ENCODE measurements around the gene DNAH3. TPM values are rescaled to one million over a fixed set of nuclear protein-coding genes. Genes with fewer than 3 reads are reported as not detected.
"Not testable (repeated sequence)": the region's sequence is repeated elsewhere in the genome, so short reads cannot be mapped to it uniquely, and the experiment has no call there.

DNAH3 gene
- total and polyA plus RNA-seq, 3 donors from 2014 or later, result 11.7 to 21.2 (median 19.9) TPM

DNA sequence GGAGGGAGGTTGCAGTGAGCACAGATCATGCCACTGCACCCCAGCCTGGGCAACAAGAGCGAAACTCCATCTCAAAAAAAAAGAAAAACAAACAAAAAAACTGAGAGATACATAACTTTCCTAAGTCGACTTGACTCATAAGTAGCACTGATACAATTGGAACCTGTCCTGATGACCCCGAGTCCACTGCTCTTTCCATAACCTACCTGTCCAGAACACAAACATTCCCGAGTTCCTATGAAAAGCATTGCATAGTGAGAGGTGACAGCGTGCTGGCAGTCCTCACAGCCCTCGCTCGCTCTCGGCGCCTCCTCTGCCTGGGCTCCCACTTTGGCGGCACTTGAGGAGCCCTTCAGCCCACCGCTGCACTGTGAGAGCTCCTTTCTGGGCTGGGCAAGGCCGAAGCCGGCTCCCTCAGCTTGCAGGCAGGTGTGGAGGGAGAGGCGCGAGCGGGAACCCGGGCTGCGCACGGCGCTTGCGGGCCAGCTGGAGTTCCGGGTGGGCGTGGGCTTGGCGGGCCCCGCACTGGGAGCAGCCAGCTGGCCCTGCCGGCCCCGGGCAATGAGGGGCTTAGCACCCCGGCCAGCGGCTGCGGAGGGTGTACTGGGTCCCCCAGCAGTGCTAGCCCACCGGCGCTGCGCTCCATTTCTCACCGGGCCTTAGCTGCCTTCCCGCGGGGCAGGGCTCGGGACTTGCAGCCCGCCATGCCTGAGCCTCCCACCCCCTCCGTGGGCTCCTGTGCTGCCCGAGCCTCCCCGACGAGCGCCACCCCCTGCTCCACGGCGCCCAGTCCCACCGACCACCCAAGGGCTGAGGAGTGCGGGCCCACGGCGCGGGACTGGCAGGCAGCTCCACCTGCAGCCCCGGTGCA lies 1.7 kb upstream of the DNAH3 start:
- H3K36me3 ChIP-seq (ENCODE audit: low read depth, missing control alignments); DNase-seq; H3K27ac ChIP-seq; H3K9me3 ChIP-seq; H3K27me3 ChIP-seq; H3K4me1 ChIP-seq: not testable (repeated sequence)
- intact Hi-C loops (cut with DNase I; ENCODE audit: low total_unique reads), result loop anchor here (10.0 kb wide), 1 partner anchor 152 kb away; no protein-coding TSS in a partner anchor
- H3K4me3 ChIP-seq, result peak overlapping the region; percentile 15 to 43
- WGBS, 2 donors, result 62 to 77% methylated on average over 14 to 51 of the region's 51 CpGs

DNA sequence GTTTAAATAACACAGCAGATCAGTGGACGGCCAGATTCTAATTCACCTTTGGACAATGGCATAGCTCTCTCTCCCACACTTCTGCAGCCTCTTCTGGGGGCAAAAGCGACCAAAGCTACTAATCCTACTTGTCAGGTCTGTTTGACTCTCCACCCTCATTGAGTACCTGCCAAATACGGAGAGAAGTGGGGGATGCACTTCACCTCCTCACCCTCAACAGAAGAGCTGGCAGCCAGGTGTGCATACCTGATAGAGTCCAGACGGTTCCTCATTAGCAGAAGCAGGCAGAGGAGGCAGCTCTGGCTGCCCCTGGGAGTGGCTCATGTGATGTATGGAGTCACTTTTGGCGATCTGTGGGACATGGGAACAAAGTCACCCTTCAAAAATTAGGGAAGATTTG lies 4.9 kb downstream of the DNAH3 start:
- Histone ChIP-seq H3K4me1 (no peaks in the 10 kb centered on the region), H3K4me3 (no peak overlapping the region), H3K27me3 (no peaks in the 10 kb centered on the region), H3K36me3 (ENCODE audit: low read depth, missing control alignments) (no peaks in the 10 kb centered on the region), H3K27ac (no peak overlapping the region), H3K9me3 (no peaks in the 10 kb centered on the region)
- WGBS, 2 donors, result 61 to 66% methylated on average over 5 of the region's 5 CpGs
- no peak for DNase-seq
- intact Hi-C loops (cut with DNase I; ENCODE audit: low total_unique reads), result no loop called here
- TF ChIP-seq POLR2A (IDR thresholded peaks at IDR 0.05), result no peak
- TF ChIP-seq, protein P1, sequence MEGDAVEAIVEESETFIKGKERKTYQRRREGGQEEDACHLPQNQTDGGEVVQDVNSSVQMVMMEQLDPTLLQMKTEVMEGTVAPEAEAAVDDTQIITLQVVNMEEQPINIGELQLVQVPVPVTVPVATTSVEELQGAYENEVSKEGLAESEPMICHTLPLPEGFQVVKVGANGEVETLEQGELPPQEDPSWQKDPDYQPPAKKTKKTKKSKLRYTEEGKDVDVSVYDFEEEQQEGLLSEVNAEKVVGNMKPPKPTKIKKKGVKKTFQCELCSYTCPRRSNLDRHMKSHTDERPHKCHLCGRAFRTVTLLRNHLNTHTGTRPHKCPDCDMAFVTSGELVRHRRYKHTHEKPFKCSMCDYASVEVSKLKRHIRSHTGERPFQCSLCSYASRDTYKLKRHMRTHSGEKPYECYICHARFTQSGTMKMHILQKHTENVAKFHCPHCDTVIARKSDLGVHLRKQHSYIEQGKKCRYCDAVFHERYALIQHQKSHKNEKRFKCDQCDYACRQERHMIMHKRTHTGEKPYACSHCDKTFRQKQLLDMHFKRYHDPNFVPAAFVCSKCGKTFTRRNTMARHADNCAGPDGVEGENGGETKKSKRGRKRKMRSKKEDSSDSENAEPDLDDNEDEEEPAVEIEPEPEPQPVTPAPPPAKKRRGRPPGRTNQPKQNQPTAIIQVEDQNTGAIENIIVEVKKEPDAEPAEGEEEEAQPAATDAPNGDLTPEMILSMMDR (IDR thresholded peaks at IDR 0.05), result no peak

DNA sequence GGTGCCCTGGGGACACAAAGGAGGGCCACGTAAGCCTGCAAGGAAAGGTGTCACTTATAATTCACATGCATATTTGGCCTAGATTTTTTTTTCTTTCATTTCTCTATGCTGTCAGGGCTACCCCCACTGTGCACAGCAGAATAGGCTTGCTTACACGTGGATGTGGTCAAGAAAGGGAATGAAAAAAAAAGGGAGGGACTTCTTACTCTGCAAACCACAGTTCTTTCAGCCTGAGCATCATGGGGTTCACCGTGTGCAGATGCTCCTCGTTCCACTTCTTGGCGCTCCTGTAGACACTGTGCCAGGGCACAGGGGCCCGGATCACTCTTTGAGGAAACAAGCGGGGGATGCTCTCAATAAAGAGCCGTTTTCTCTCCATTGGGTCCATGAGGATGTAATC lies 16.6 kb downstream of the DNAH3 start:
- DNase-seq, result no peak
- no peaks in the 10 kb centered on the region for H3K36me3 ChIP-seq (ENCODE audit: low read depth, missing control alignments)
- H3K27me3 ChIP-seq, result no peaks in the 10 kb centered on the region
- intact Hi-C loops (cut with DNase I; ENCODE audit: low total_unique reads), result no loop called here
- H3K4me1 ChIP-seq, result no peaks in the 10 kb centered on the region
- TF ChIP-seq POLR2A (IDR thresholded peaks at IDR 0.05), result no peak
- H3K4me3 ChIP-seq, result no peak overlapping the region
- H3K9me3 ChIP-seq, result no peaks in the 10 kb centered on the region
- 73 to 83% methylated on average over 6 to 8 of the region's 8 CpGs for WGBS, 2 donors
- no peak overlapping the region for H3K27ac ChIP-seq

DNA sequence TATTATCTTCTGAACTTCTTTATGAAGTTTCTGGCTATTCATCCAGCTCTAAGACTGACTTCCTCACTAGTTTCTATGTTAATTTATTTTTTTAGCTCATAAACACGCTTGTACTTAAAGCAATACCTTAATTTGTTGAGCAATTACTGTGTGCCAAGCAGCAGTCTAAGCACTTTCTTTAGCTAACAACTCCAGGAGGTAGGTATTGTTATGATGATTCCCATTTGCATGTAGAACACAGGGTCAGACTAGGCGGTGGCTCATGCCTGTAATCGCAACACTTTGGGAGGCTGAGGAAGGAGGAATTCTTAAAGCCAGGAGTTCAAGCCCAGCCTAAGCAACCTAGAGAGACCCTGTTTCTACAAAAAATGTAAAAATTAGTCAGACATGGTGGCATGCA lies 19.8 kb downstream of the DNAH3 start:
- DNase-seq, result no peak
- Histone ChIP-seq H3K36me3 (ENCODE audit: low read depth, missing control alignments) (no peaks in the 10 kb centered on the region), H3K27me3 (no peaks in the 10 kb centered on the region), H3K4me3 (no peak overlapping the region), H3K27ac (no peak overlapping the region), H3K4me1 (no peaks in the 10 kb centered on the region), H3K9me3 (no peaks in the 10 kb centered on the region)
- WGBS, 2 donors, result 88 to 90% methylated on average over 3 of the region's 3 CpGs
- intact Hi-C loops (cut with DNase I; ENCODE audit: low total_unique reads), result no loop called here
- TF ChIP-seq, protein P1 (IDR thresholded peaks at IDR 0.05), result no peak
- no peak for TF ChIP-seq POLR2A (IDR thresholded peaks at IDR 0.05)

DNA sequence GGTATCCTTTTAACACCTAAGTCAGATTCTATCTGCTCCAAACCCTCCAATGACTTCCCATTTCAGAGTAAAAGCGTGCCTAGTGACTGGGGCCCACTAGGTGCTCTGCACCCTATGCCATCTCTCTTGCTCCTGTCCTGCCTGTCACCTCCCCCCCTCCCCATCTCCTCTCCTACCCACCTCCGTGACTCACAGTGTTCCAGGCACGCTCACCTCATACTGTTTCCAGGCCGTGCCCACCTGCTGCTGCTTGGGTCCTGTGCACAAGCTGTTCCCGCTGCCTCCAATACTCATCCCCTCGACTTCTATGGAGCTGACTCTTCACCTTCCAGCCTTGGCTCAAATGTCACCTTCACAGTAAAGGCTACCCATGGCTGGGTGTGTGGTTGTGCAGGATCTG lies 21.7 kb downstream of the DNAH3 start:
- Histone ChIP-seq H3K9me3 (no peaks in the 10 kb centered on the region), H3K27ac (no peak overlapping the region), H3K27me3 (no peaks in the 10 kb centered on the region), H3K4me1 (no peaks in the 10 kb centered on the region), H3K4me3 (no peak overlapping the region), H3K36me3 (ENCODE audit: low read depth, missing control alignments) (no peaks in the 10 kb centered on the region)
- intact Hi-C loops (cut with DNase I; ENCODE audit: low total_unique reads), result no loop called here
- WGBS, 2 donors, result 87 to 94% methylated on average over 6 of the region's 6 CpGs
- TF ChIP-seq, protein P1 (IDR thresholded peaks at IDR 0.05), result no peak
- TF ChIP-seq POLR2A (IDR thresholded peaks at IDR 0.05), result no peak
- DNase-seq, result no peak

DNA sequence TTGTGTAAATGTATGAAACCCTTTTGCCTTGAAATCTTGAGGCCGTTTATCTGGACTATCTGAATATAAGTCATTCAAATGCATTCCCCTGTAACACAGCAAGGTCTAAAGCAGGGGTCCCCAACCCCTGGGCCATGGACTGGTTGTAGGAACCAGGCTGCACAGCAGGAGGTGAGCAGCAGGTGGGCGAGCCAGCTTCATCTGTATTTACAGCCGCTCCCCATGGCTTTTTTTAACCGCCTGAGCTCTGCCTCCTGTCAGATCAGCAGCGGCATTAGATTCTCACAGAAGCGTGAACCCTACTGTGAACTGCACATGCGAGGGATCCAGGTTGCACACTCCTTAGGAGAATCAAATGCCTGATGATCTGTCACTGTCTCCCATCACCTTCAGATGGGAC lies 24.1 kb downstream of the DNAH3 start:
- intact Hi-C loops (cut with DNase I; ENCODE audit: low total_unique reads), result no loop called here
- Histone ChIP-seq H3K4me3 (no peak overlapping the region), H3K36me3 (ENCODE audit: low read depth, missing control alignments) (no peaks in the 10 kb centered on the region), H3K27me3 (no peaks in the 10 kb centered on the region), H3K9me3 (no peaks in the 10 kb centered on the region), H3K27ac (no peak overlapping the region), H3K4me1 (no peaks in the 10 kb centered on the region)
- WGBS, 2 donors, result 80 to 85% methylated on average over 7 of the region's 7 CpGs
- no peak for DNase-seq
- no peak for TF ChIP-seq POLR2A (IDR thresholded peaks at IDR 0.05)
- TF ChIP-seq, protein P1 (IDR thresholded peaks at IDR 0.05), result no peak

Data from testis (tissue), 3 donors.